HG03175 (cell line): ENCODE data around the gene TPSG1.

Source experiments
- ATAC-seq: cut with Tn5 transposase; IDR thresholded peaks from one replicate; pipeline ENCODE4 v1.9.1; 2021; ENCODE audit warnings: mild to moderate bottlenecking, moderate library complexity; ENCODE audit not compliant: unreplicated experiment

TPSG1 gene

DNA sequence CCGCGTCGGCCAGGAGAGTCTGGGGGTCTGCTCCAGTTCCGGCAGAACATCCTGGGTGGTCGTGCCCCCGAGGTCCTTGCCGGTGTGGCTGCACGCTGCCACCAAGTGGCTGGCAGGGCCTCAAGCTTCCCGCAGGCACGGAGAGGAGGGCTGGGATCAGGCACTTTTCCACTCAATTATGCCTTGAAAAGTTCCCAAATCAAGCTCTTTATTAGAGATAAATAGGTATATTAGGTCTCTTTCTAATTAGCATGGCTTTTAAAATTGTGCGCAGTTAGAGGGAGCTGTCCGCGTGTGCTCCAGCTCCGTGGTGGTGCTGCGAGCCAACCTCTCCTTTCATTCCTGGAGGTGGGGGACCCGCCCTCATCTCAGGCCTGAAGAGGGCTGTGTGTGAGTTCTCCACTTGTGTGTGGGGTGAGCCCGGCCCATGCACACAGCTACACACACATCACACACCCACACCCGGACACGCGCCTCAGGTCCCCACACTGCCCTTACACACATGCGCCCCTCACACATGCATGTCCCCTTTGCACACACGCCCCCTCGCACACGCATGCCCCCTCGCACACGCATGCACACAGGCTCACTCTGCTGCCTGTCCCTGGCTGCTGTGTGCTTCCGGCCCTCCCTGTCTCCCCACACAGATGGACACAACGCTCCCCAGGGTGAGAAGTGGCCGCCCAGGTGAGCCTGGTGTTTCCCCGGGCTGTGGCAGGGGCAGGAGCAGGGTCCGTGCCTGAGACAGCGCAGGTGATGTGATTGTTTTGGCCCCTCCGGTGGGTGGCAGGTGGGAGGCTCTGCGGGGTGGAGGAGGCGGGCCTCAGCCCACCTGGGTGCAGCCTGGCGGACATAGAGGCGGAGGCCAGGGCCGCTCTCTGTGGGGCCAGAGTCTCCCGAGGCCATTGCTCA lies 43.4 kb downstream of the TPSG1 start:
- no peak for ATAC-seq

DNA sequence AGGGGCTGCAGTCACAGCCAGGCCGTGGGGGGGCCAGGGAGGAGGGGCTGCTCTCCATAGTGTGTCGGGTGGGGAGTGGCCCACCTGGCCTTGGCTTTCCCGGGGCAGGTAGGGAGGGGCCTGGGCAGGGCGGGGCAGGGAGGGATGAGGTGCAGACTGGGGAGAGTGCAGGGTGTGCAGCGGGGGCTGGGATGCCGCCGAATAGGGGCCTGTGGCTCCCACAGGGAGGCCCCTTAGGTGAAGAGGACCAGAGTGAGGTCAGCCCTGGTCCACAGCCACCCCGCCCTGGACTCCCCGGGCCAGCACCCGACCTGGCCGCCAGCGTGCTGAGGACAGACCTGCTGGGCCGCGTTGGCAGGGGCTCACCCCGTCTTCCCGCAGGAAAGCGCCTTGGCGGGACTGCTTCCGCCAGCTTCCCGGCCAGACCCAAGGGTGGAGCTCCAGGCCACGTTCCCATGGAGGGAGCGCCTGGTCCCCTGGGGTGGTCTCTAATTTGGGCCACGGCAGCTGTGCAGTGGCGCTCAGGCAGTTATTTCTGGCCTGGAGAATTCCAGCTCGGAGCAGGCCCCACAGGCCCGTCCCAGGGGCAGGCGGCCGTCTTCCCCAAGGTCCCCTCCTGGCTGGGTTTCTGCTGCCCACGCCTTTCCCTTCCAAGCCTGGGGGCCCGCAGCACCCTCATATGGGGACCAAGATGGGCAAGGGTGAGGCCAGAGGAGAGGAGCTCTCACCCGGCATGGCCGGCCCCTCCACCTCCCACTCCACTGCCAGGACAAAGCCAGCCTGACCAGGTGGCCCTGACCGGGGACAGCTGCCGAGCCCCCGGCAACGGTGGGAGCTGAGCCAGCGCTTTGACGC lies 44.3 kb downstream of the TPSG1 start:
- no peak for ATAC-seq

DNA sequence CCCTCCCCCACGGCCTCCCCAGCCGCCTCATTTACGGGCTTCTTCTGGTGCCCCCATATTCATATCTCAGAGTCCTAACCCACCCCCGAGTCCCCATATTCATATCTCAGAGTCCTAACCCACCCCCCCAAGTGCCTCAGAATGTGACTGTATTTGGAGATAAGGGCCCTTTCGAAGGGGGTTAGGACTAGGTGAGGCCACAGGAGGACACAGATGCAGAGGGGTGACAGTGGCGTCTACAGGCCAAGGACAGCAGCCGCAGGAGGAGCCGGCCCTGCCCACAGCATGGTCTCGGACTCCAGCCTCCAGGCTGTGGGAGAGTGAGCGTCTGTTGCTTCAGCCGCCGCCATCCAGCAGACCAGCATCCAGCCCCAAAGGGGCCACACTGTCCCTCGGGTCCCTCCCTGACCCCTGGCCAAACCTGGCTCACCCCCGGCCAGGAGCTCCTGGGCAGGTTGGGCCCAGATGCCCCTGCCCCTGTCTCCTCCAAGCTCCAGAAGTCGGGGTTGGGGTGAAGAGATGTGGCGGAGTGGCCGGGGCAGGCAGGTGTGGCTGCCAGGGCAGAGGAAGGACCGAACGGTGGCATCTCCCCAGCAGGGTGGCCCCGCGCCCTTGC lies 46.7 kb downstream of the TPSG1 start:
- no peak for ATAC-seq

DNA sequence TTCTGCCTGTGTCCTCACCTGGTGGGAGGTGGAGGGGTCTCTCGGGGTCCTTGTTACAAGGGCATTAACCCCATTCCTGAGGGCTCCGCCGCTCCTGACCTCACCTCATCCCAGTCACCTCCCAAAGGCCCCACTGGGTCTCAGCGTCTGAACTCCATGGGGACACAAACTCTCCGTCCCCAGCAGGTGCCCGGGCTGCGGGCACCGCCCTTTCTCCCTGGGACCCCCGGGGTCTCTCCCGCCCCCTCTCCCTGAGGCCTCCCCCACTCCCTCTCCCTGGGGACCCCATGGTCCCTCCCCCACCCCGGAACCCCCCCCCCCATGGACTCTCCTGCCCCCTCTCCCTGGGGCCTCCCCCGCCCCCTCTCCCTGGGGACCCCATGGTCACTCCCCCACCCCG lies 47.3 kb downstream of the TPSG1 start:
- ATAC-seq: no peak

DNA sequence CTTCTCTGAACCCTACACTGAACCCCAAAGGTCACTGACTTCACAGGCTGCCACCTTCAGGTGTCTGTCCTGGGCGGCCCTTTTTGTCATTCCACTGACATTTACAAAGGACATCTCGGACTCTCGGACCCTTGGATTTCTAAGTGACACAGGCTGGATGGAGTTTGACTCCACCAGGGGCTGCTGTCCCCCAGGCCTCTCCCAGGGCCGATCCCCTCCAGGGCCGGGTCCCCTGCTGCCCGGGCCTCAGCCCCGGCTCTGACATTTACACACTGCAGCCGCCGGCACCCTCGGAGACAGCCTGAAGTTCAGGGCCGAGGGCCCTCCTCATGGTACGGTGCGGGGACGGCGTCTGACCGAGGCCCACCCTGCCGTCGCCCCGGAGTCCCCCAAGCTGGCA lies 48.0 kb downstream of the TPSG1 start:
- no peak for ATAC-seq

DNA sequence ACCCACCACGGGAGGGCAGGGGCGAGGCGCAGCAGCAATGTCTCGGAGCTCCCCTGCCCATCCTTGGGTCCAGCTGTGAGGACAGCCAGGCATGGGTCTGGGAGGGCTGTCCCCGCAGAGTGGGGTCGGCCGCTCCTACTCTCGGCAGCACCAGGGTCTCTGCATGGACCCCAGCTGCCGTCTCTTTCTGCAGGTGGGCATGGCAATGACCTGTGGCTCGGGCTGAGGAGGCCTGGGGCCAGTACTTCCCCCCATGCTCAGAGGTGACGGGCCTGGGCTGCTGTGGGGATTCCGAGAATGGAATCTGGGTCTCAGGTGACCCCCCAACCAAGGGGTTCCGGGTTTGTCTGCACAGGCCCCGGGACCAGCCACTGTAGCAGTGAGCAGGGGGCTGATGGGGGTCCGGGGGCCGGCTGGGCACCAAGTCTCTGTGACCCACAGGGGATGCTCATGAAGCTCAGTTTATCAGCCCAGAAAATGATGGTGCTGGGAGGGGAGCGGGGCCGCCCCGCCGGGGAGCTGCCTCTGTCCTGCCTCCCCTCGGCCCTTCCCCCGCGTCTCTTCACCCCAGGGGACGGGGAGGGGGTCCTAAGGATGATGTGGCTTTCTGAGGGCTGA lies 48.7 kb downstream of the TPSG1 start:
- ATAC-seq: no peak

DNA sequence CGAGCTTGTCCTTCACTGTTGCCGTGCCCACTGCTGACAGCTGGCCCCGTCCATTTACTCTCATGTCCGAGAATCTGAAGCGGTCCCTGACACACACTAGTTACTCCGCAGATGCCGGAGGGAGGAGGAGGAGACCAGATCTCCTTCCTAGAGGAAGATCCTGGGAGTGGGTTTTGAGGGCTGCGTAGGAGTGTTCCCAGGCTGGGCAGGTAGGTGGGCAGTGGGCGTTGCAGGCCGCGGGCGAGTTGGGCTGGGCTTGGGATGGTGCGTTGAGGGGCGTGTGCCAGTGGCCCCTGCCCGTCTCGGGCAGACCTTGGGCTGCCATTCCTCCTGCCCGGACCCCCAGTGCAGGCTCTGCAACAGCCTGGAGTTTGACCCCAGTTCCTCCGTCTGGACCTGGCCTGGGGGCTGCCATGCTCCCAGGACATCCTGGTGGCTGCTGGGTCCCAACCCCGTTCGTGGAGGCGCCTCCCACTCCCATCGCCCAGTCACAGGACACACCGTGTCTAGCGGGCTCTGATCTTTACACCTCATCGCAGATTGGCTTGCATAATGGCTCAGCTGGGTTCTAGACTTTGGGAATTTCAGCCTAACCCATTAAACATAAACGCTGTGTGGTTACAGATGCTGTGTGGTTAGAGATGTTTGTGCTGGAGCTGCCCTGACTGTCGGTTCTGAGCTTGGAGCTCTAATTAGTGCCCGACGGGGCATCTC lies 49.3 kb downstream of the TPSG1 start:
- no peak for ATAC-seq

DNA sequence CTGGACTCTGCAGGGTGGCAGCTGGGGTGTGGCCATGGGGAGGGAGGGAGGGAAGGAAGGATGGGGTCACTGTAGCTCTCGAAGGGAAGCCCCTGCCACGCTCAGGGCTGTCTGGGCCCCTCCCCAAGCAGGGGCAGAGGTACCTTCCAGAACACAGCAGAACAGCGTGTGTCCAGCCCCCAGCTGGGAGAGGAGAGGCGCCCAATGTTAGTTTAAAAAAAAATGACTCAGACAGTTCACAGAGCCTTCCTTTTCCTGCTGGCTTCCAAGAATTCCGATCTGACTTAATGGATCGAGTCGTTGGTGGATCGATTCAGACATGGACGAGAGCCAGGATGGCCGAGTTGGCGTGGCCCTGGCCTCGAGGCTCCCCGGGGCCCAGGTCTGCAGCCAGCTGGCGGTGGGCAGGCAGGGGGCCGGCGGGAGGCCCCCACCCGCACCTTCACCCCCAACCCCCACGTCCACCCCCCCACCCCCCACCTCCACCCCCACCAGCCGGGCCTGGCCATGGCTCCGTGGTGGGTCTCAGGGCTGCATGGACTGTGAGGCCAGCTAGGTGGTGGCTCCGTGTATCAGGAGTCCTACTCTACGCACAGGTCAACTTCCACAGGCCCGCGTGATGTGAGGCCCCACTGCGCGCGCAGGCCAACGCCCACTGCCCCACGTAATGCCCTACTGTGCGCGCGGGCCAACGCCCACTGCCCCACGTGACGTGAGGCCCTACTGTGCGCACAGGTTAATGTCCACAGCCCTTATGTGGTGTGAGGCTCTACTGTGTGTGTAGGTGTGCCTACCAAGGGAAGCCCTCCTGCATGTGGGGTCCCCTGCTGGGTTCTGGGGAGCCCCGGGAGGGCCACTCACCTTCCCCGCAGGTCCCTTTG lies 50.4 kb downstream of the TPSG1 start:
- no peak for ATAC-seq

DNA sequence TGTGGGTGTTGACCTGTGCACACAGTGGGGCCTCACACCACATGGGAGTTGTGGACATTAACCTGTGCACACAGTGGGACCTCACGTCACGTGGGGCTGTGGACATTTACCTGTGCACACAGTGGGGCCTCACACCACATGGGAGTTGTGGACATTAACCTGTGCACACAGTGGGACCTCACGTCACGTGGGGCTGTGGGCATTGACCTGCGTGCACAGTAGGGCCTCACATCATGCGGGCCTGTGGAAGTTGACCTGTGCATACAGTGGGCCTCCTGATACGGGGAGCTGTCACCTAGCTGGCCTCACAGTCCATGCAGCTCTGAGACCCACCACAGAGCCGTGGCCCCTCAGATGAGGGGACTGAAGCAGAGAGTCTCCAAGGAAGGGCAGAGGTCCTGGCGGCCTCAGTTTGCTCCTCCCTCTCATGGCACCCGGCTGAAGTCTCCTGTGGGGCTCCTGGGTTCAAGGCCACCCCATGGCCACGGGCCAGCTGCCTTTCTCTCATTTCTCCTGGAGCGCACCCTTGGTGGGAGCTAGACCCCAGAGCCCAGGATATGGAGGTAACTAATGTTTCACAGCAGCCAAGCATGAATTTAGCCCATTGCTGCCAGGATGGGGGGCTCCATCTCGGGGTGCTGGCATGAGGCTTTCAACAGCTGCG lies 51.1 kb downstream of the TPSG1 start:
- ATAC-seq: no peak

DNA sequence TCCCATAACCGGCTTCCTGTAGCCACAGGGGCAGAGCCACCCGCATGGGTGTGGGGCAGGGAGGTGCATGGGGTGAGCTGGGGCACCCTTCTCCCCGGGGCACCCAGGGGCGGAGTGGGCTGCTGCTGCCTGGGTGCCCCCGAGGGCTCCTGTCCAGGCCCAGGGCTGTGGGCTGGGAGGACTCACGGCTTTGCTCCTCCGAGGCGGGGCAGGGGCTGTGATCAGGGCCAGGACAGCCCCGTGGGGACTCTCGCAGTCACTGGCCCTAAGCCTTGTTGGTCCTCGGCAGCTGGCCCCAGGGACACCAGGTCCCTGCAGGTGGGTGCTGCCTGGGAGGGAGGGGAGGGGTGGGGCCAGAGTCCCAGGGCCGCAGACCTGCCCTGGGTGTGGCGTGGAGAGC lies 52.4 kb downstream of the TPSG1 start:
- no peak for ATAC-seq

DNA sequence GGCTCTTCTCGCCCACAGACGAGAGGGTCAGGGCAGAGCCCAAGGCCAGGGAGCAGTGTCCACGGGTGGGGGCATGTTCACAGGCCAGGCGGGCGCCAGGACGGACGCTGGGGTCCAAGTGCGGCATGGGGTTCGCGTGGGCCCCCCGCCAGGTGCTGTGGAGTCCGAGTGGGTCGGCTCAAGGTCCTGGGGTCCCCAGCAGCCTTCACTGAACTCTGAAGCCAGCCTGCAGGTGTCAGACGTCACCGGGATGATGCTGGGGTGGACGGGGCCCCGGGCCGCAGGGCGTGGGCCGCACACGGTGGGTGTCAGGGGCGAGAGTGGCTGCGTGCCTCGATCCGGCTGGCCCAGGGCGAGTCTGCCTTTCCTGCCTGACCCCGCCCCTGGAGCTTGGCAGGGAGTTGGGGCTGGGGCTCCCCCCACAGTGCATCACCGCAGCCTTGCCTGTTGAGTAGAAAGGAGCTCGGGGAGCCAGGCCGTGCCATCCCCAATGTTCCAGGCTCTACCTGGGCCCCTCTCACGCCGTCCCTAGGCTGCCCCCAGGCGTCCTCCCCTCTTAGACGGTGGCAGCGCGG lies 53.1 kb downstream of the TPSG1 start:
- no peak for ATAC-seq
